ENCODE results near the gene SLC7A1.

DNA sequence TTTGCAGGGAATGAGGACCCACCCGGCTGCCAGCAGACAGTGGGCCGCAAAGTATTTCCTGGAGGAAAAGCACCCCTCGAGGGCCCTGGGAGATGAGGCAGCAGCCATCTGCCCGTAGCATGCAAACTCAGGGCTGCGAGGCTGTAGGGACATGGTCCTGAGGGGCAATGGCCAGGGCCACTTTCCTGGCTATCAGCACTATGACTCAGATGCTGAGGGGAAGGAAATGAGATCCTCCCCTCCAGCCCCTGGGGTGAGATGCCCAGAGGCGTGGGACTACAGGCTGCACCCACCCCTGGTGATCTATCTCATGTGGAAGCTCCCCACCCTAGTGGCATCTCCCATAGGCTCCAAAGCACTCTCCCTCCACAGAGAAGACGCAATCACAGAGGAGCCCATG lies 80.1 kb downstream of the SLC7A1 start:
- TF ChIP-seq, protein P1, sequence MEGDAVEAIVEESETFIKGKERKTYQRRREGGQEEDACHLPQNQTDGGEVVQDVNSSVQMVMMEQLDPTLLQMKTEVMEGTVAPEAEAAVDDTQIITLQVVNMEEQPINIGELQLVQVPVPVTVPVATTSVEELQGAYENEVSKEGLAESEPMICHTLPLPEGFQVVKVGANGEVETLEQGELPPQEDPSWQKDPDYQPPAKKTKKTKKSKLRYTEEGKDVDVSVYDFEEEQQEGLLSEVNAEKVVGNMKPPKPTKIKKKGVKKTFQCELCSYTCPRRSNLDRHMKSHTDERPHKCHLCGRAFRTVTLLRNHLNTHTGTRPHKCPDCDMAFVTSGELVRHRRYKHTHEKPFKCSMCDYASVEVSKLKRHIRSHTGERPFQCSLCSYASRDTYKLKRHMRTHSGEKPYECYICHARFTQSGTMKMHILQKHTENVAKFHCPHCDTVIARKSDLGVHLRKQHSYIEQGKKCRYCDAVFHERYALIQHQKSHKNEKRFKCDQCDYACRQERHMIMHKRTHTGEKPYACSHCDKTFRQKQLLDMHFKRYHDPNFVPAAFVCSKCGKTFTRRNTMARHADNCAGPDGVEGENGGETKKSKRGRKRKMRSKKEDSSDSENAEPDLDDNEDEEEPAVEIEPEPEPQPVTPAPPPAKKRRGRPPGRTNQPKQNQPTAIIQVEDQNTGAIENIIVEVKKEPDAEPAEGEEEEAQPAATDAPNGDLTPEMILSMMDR (IDR thresholded peaks at IDR 0.05): no peak
- TF ChIP-seq POLR2A (IDR thresholded peaks at IDR 0.05): no peak

All from vagina (tissue), 2 donors.